Kidney (tissue), 14 donors: ENCODE results near the gene SLC23A2. TPM values are rescaled to one million over a fixed set of nuclear protein-coding genes. Genes with fewer than 3 reads are reported as not detected.

Experiments used
- DNase-seq, 5 donors: peaks; one replicate each; pipeline ENCODE4 v3.0.0-alpha.2; 2013 to 2020
- FAIRE-seq: peaks from 2 replicates; lab custom pipeline; 2012; peaks lifted over from hg19 to GRCh38; lab: Jason Lieb, UNC
- H3K27ac ChIP-seq, 2 donors: one replicate each; pipeline ENCODE4 v1.7.0; 2013; ENCODE audit warnings: low read depth in 2 of 2, low read length in 2 of 2, inconsistent platforms in 1 of 2
- H3K27me3 ChIP-seq: one replicate; pipeline ENCODE4 v1.7.1; 2013; ENCODE audit warnings: low read length, inconsistent platforms; ENCODE audit not compliant: control insufficient read depth, insufficient read depth
- H3K36me3 ChIP-seq, 3 donors: one replicate each; pipeline versions ENCODE4 v1.7.0 to v1.7.1; 2013; ENCODE audit warnings: low read length in 3 of 3, control low read depth in 1 of 3, inconsistent platforms in 1 of 3; ENCODE audit not compliant: insufficient read depth in 3 of 3, control insufficient read depth in 2 of 3
- H3K4me1 ChIP-seq, 3 donors: one replicate each; pipeline versions ENCODE4 v1.7.0 to v1.7.1; 2013; ENCODE audit warnings: low read length in 3 of 3, inconsistent platforms in 1 of 3, low read depth in 1 of 3; ENCODE audit not compliant: control insufficient read depth in 2 of 3, insufficient read depth in 2 of 3
- H3K4me3 ChIP-seq, 3 donors: one replicate each; pipeline versions ENCODE4 v1.7.0 to v1.8.1; 2013; ENCODE audit warnings: low read length in 3 of 3, control low read depth in 1 of 3, inconsistent platforms in 1 of 3
- H3K9ac ChIP-seq, 3 donors: one replicate each; pipeline versions ENCODE4 v1.7.0 to v1.7.1; 2013; ENCODE audit warnings: low read length in 3 of 3, control low read depth in 1 of 3, inconsistent platforms in 1 of 3
- H3K9me3 ChIP-seq, 3 donors: one replicate each; pipeline versions ENCODE4 v1.7.0 to v1.7.1; 2013; ENCODE audit warnings: low read length in 3 of 3, control low read depth in 1 of 3, inconsistent platforms in 1 of 3; ENCODE audit not compliant: control insufficient read depth in 2 of 3, insufficient read depth in 1 of 3
- CTCF ChIP-seq: IDR thresholded peaks from 3 replicates; pipeline ENCODE4 v1.5.1; 2012; ENCODE audit warnings: mild to moderate bottlenecking, moderate library complexity, borderline replicate concordance; ENCODE audit not compliant: insufficient read depth; ENCODE audit errors: extremely low read depth
- intact Hi-C: fragments of 100-400 bp; cut with DNase I; formaldehyde crosslinking; loops from one replicate; pipeline ENCODE4 v1.11.1; 2022
- polyA plus RNA-seq: library from polyadenylated mRNA; stranded (reverse); fragments of 350-450 nt; fragmentation: Illumina TruSeq; extraction: RNeasy Lipid Tissue Mini Kit (QIAGEN cat#74804); gene quantifications from one replicate; pipeline ENCODE4 v1.2.3, GENCODE V29; 2014; ENCODE audit warnings: low read depth, low replicate concordance; ENCODE audit not compliant: insufficient read depth
- total RNA-seq: library from RNA; stranded (reverse); fragmentation: NEBNext Ultra II Directional; extraction: Animal tissue kit (Norgen Biotek cat#: 25700); gene quantifications from one replicate; pipeline ENCODE4 v1.2.1, GENCODE V29; 2021
- donor health status: control.
- donor health status: control.
- donor health status: control.
- donor health status: control.
- donor health status: control.
- donor health status: DM: yes; HTN: yes; CAD: no.
- donor health status: Normal renal cell carcinoma (clear cell type).

Gene SLC23A2
- total and polyA plus RNA-seq, 2 donors from 2014 or later: 4.8 to 20.5 TPM

DNA sequence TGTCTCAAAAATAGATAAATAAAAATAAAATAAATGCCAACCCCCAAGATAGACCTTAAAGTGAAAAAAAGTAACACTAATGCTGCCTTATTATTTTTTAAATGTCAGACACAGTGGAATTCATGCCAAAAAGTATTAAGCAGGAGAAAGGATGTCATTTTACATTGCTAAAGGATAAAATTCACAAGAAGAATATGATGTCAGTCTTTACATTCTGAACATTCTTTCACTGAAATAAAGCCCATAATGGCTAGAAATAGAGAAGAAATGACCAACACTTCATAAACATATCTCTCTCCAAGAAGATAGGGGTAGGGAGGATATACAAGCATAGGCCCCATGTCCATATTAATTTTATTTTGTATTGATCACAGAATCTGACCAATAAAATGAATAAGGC lies 47.4 kb downstream of the SLC23A2 start:
- TF ChIP-seq CTCF: no peak
- no peak for FAIRE-seq
- H3K27me3 ChIP-seq: no peaks in the 10 kb centered on the region
- H3K4me1 ChIP-seq: peaks cover 0 to 3% (median 0%) of the 10 kb centered on the region in 3 donors
- no peaks in the 10 kb centered on the region for H3K36me3 ChIP-seq
- intact Hi-C loops: no loop called here
- DNase-seq: no peak
- no peak overlapping the region for H3K27ac ChIP-seq
- H3K9me3 ChIP-seq: no peaks in the 10 kb centered on the region
- no peak overlapping the region for H3K4me3 ChIP-seq
- H3K9ac ChIP-seq: no peak overlapping the region

GRCh38 chr20:4952229-4952628 lies 49.1 kb downstream of the SLC23A2 start:
- FAIRE-seq (no peak), DNase-seq (no peak)
- Histone ChIP-seq H3K9me3 (no peaks in the 10 kb centered on the region), H3K4me1 (peaks cover 0 to 3% (median 0%) of the 10 kb centered on the region in 3 donors), H3K4me3 (no peak overlapping the region), H3K27me3 (no peaks in the 10 kb centered on the region), H3K9ac (no peak overlapping the region), H3K36me3 (no peaks in the 10 kb centered on the region), H3K27ac (no peak overlapping the region)
- TF ChIP-seq CTCF: no peak
- intact Hi-C loops: no loop called here

- intact Hi-C loops: no loop called here
- peaks cover 0 to 3% (median 0%) of the 10 kb centered on the region in 3 donors for H3K4me1 ChIP-seq
- H3K27ac ChIP-seq: peak overlapping the region in 1 of 2 donors; percentile 5
- FAIRE-seq (no peak), DNase-seq (no peak)
- no peak overlapping the region for H3K9ac ChIP-seq
- no peak for TF ChIP-seq CTCF
- no peaks in the 10 kb centered on the region for H3K9me3 ChIP-seq
- no peaks in the 10 kb centered on the region for H3K36me3 ChIP-seq
- H3K4me3 ChIP-seq: no peak overlapping the region
- H3K27me3 ChIP-seq: no peaks in the 10 kb centered on the region
These were observed 50.0 kb downstream of the SLC23A2 start for GRCh38 chr20:4951299-4951698.

GRCh38 chr20:4950841-4951240 lies 50.5 kb downstream of the SLC23A2 start:
- Histone ChIP-seq H3K36me3 (no peaks in the 10 kb centered on the region), H3K4me1 (peaks cover 0 to 3% (median 0%) of the 10 kb centered on the region in 3 donors), H3K9me3 (no peaks in the 10 kb centered on the region), H3K27ac (peak overlapping the region in 1 of 2 donors; percentile 5), H3K9ac (no peak overlapping the region), H3K27me3 (no peaks in the 10 kb centered on the region), H3K4me3 (no peak overlapping the region)
- FAIRE-seq: no peak
- intact Hi-C loops: no loop called here
- TF ChIP-seq CTCF: no peak
- no peak for DNase-seq
